D341Med (cell line): ENCODE results near the gene OTOS.

ENCODE experiments used
- DNase-seq: peaks from one replicate; pipeline ENCODE4 v3.0.0; 2012; ENCODE audit warnings: low spot score

OTOS gene

DNA sequence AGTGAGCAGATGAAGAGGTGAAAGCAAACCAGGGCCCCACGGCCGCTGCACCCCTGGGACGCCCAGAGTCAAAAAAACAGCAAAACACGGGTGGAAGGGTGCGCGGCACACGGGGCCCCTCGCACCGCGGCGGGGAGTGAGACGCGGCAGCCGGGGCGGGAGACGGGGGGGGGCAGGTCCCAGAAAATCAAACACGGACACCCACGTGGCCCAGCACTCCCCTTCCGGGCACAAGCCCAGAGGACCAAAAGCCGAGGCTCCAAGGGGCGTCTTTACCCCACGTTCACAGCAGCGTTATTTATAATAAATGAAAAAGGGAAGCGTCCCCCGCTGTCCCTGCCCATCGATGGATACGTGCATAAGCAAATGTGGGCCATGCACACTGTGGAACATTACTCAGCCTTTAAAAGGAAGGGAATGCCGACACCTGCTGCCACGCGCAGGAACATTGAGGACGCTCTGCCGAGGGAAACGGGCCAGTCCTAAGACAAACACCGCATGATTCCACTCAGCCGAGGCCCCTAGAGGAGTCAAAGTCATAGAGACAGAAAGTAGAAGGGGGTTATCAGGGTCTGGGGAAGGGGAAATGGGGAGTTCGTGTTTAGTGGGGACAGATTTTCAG is 3.7 kb downstream of the OTOS start:
- DNase-seq = no peak

DNA sequence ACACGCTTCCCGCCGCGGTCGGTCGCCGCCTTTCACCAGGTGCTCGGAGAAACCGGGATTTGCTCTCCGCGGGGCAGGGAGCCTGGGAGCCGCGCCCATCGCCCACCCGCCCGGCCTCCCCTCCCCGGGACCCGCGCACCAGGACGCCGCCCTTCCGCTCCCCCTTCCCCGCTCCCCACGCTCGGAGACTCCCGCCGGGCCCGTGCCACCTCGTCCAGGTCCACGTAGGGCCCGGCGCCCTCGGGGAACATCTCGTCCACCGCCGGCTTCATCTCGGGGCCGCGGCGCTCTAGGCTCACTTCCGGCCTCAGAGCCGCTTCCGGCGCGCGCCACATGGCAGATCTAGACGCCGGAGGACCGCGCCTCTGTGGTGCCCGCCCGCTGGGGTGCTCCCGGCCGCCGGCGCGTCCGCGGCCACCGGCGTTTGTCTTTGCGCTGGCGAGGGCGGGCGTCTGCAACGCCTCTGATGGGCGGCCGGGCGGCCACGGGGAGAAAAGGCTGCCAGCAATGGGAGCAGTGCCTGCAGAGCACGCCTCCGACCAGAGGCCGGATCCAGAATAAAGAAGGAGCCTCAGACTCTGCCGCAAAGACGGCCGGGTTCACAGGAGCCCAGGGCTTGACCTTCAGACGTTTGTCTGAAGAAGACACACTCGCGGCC is 4.3 kb downstream of the OTOS start, which contains the start of gene COPS9:
COPS9 (minus strand) TSS at position 293 of the 658 bp plus-strand sequence; CDS start at position 272, 21 bp downstream.
- DNase-seq = peak; percentile 96

DNA sequence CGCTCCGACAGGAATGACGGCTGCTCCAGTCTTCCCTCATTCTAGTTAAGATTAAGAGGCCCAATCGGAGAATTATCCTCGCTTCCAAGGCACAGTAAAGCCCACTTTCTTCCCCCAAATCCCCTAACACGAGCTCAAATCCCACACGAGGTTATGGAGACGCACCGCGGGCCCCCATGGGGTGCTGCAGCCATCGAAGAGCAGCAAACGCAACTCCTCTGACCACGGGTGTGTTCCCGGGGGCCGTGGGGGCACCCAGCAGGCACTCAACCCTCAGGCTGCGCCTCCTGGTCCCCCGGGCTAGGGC is 4.8 kb downstream of the OTOS start:
- DNase-seq = no peak

DNA sequence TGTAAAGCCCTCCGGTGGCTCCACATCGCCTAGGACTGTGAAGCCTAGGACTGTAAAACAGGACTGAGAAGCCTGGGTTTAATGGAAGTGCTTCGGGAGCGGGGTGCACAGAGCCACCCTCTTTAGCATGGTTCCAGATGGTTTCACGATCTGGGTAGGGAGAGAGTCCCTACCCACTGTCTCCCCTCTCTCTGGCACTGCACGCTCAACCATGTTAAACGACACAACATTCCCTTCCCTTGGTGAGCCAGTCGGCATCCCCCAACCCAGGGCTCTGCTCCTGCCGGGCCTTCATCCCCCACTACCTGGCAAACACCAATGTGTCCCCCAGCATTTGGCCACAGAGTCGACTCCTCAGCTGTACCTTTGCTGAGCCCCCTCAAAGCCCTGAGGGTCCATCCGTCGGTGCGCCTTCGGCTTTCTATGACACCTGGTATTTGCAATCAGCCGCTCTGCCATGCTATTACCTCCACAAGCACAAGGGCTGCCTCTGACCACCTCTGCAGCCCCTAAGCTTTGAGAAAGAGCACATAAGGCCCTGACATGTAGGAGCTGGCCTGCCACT is 5.4 kb downstream of the OTOS start:
- DNase-seq = no peak

DNA sequence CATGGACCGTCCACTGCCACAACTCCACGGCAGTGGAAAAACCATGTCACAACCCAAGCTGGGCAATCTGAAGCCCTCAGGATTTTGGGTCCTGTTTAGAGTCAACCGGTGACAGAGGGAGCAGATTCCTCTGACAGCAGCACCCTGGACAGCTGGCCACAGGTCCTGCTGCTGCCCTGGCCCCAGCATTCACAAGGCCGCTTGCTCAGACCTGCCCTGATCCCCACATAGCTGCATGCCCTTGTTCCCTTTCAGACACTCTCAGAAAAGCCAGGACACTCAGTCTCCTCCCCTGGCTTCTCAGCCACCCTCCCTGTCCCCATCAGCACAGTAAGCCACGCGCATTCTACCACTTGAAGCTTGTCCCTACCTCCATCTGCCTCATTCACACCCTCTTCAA is 6.0 kb downstream of the OTOS start:
- DNase-seq = no peak

DNA sequence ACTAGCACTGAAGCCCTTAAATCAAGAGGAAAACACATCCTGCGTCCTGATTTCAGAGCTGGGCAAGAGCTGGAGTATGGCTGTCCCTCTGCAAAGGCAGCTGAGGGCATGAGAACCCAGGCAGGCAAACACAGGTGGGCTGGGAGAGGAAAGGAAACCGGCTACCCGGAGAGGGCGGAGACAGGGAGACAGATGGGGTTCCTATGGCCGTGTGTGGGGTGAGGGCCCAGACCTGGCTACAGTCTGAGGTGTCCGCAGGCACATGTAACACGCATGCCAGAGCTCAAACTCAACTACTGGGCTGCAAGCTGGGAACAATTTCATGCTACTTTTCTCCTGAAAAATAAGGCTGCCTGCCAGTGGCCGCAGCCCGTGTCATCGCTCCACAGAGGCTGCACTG is 7.1 kb downstream of the OTOS start:
- DNase-seq = no peak

DNA sequence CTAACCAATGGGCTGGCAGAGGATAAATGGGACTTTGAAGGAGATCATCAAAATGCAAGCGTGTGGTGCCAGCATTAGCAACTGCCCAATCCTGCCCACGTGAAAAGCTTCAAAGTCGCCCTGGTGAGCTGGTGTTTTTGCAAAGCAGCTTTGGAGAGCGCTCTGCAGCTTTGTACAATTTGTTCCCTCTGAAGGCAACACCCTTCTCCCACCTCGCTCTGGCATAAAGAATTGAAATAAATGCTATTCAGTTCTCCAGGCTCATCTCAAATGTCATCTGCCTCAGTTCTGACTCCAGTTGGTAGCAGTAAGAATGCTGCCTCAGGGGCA is 7.8 kb downstream of the OTOS start:
- DNase-seq = no peak

DNA sequence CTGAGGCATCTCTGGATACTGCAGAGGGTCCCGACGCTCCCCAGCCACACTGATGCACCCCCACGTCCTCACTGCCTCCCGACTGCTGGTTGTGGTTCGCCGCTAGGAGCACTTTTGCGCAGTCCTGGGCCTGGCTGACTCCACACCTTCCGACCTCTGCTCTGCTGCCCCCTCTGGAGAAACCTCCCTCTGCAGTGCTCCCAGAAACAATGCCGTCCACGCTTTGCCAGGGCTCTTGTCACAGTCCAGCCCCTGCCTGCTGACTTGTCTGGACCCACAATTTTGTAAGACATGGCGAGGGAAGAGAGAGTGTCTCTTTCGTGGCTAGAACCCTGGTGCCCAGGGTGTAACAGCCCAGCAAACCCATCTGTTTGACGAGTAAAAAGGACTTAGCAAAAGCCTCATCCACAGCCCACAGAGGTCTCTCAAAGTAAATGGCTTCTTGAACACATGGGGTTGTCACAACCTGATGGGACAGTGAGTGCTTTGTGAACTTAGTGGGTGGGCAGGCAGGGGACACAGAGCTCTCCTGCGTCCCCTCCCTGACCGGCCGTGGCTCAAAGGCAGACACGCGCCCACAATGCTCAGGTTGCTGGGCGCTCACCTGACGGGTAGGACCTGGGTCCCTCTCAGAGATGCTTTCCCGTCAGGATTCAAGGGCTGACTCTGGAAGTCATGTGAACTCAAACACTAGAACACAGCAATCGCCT is 8.4 kb downstream of the OTOS start:
- DNase-seq = no peak

DNA sequence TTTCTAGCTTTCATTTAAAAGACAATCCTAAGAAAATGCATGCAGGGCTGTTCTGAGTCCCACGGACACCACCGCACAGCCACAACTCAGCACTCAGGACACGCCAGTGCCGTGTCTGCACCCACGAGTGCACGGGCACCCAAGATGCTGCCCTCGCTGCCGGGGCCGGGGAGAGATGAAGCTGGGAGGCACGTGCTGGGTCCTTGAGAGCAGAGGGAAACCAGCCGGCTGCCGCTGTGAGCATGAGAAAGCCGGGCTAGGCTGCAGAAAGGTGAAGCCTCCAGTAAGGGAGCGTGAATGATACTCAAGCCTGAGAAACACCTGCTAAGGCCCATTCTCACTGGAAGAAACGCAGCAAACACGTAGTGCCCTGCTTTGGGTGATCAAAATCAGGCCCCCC is 9.2 kb downstream of the OTOS start:
- no peak for DNase-seq

DNA sequence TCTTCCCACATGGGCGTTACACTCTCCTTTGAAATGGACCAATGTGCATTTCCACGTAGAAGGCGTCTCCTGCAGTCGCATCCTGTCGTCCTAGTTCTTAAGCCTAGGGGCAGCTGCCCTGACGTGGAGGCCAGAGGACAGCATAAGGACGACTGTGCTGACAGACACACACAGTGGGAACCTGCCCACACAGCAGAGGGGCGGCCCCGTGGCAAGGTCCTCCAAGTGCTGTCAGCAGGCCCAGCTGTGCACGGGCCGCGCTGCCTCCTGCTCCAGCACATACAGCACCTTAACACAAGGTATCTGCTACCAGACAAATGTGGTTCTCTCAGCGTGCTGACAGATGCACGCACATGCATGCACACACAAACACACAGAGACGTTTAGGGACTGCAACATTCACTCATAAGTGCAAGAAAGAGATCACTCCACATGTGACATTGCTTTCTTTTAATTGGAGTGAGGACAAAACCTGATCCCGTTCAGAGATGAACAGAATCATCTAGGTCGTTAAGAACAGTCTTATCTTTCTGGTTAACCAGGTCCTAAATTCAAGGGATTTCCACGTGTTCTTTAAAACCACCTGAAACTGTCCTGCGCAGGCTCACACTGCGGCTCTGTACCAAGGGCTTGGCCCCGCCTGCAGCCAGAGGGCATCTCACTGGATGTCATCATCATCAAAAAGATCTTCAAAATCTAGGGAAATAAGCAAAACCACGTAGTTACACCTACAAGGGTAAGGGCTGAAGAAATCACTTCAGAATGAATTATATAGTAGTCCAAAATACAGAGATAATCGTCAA is 9.9 kb downstream of the OTOS start:
- no peak for DNase-seq

DNA sequence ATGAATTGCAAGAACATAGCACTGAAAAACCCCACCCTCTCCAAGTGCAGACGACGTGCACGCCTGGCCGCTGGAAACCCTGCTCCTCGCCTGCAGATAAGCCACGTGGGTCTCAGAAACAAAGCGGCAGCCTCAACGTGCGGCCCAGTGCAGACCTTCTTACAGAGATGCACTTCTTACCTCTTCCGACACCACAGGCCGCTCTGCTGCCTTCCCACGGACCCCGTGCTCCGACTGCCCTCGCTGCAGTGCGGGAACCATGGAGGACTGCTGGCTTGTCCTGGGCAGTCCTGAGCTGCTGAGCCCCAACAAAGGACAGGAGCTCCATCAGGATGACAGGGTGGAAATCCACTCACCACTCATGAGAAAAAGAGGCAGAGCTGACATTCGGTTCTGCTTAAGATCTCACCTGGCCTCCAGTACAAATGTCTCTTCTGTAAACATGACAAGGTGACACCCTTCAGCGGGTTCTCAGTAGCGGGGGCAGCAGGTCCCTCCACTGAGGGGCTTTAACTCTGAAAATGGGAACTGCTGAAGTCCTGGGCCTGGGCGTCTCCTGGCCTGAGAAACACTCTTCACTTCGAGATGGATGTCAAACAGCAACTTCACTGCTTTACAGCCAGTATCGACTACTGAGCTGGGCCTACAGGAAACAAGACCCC is 10.6 kb downstream of the OTOS start:
- no peak for DNase-seq

DNA sequence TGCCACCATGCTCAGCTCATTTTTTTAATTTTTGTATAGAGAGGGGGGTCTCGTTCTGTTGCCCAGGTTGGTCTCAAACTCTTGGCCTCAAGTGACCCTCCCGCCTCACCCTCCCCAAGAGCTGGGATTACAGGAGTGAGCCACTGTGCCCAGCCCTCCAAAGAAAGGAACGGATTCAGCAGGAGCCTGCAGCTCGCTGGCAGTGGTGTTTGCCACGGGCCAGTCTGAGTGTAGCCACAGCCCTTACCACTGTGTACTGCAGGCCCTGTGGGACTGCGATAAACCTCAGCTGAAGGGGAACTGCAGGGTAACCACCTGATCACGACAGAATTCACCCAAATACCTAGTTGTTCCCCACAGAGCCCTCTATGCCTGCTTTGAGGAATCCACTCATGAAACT is 11.1 kb downstream of the OTOS start:
- DNase-seq = no peak

DNA sequence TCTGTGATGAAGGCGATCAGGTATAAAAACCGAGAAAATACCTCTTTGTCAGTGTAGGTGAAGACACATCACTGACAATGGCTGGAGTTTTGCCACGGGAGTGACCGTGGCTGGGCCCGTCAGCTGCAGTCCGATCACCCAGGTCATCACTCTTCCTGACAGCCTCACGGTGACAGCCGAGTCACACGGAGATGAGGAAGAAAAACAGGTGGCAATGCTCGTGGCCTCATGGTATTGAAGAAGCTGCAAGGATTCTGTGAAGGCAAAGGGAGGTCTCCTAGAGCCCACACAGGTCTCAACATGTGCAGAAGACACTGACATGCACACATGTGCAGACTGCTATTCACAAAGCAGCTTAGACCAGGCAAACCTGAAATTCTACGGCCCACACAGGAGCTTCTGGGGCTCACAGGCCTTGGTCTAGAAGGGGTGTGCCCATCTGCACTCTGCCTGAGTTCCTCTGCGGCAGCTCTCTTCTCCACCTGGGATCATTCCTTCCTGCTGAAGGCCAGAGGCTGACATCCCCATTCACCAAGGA is 11.8 kb downstream of the OTOS start:
- DNase-seq = no peak

DNA sequence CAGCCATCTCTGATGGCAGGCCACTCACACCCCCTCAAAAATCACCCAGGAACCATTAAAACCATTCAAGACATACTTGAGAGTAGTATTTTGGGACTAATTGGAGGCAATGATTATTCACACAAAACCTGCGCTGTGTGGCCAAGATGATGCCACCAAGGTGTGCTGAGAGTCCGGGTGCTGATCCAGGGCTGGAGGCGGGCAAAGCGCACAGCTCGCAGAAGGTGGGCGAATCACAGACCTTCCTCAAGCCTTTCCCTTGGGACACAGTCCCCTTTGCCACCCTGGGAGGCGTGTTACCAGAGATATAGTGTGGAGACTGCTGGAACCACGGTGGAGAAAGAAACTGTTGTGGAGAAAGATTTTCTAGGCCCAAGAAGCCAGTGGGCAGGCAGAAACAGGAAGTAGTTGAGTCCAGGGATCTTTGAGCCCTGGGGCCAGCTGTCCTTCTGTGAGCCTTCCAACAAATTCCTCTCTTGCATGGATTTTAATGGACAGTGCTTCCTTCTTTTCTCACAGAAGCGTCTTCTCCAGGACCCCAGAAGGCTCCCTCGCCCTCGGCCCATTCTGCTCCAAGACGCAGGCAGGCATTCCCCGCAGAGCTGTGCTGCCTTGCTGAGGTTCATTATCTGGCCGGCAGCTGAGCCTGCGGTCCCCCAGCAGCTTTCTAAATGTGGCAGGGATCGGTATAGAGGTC is 12.4 kb downstream of the OTOS start:
- no peak for DNase-seq

DNA sequence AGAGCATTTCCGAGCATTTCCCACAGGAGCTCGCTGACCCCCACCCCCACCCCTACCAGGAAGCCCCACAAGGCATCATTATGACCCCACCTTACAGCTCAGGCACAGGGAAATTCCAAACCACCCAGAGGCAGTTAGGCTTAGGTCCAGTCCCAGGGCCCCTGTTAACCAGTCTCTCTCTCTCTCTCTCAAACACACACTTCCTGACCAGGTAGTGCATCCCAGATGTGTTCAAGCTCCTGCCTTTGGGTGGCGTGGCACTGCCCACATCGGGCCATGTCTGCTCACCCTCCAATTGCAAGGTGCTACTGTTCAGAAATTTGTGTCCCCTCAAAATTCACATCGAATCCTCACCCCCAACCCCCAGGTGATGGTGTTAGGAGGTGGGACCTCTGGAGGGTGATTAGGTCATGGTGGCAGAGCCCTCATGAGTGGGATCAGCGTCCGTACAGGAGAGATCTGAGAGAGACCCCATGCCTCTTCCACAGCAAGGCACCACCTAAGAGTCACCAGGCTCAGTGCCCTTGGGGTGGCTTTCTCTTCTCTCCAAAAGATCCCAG is 13.2 kb downstream of the OTOS start:
- DNase-seq = no peak

DNA sequence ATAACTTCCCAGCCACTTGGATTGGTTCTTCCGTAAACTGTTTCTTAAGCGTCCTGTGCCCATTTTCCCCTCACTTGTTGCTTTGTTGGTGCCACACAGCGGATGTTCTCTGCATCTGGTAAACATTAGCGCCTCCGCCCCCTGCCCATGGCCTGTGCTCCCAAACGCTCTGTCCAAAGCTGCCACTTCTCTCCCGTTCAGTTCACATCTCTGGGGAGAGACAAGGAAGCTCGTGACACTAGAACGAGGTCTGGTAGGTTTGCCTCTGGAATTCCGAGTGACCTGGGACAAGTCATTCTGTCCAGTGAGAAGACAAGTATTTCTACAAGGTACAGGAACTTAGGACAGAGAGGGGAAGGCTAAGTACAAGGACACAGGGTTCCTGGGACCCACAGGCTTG is 13.7 kb downstream of the OTOS start:
- DNase-seq = no peak

DNA sequence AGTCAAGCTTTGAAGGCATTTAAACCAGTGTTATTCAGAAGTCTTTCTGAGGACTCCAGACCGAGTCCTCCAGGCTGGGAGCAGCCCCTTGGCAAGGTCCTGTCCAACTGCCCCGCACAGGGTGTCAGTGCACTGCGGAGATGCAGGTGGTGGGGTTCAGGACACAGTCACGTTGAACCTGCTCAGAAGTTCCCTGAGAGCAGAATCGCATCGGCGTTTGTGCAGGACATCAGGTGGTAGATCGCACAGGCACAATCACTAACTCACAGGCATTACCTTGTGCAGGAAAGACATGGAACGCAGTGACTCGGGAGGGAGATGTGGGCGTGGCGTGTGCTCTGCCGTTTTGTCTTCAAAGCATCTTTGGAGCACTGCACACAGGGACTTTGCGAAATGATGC is 14.7 kb downstream of the OTOS start:
- DNase-seq = no peak

DNA sequence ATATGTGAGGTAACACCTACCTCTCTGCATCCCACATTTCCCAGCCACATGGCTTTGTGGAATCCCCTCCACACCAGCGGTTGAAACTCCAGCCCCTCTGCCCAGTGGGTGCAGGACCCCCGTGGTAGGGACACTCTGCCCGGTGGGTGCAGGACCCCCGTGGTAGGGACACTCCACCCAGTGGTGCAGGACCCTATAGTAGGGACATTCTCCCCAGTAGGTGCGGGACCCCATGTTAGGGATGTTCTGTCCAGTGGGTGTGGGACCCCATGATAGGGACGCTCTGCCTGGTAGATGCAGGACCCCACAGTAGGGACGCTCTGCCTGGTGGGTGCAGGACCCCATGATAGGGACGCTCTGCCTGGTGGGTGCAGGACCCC is 15.8 kb downstream of the OTOS start:
- DNase-seq = no peak

DNA sequence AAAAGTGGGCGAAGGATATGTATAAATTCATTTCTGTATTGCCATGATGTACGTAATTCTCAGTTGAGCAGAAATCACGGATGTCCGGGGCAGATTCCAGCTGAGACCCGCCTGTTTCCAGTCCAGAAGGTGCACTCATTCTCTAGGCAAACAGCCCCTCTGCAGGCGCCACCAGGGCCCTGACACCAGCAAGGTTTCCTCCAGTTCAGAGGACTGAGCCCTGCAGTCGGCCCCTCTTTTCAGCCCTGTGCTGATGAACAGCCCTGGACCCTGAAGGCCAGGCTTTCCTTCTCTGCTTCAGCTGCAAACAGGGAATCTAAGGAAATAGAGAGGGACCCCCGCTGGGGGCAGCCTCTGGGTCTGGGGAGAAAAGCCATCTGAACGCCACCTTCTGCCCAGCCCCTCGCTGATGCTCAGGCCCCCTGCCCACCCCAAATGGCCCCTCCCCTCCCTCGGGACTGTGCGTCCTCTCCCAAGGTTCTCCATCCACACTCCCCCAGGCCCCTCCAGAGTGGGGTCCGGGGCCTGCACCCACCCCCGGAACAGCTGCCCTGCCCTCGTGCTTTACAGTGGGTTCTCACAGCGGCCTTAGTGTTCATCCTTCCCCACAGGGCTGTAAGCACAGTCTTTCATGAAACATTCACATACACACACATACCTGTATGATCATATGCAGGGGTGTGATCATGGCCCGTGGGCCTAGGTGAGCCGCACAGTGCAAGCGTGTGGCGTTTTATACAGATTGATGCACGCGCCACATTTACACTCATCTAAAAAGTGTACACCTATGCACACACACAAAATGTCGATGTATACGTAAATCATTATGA is 16.4 kb downstream of the OTOS start:
- no peak for DNase-seq

DNA sequence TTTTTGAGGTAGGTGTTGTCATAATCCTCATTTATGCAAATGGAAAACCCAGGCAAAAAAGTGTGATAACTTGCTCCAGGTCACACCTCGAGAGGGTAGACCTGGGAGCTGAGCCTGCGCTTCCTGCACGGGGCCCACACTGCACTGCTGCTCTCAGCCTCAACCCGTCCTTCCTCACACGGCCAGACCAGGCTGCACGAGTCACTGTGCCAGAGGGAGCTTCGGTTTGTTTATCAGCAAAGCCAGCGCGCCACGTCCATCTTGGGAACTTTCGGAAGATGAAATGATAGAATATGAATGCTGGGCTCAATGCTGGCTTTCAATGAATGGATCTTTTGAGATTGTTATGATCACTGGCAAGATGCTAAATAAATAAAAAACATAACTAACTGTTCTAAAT is 18.8 kb downstream of the OTOS start:
- peak; percentile 6 for DNase-seq
